IPS-20b (cell line): ENCODE results near the gene PAK6.
A peak's percentile ranks its signal among the peaks of the same experiment; 100 is the strongest.

ENCODE experiments used
- H3K27ac ChIP-seq: one replicate; pipeline ENCODE4 v1.5.1; 2013; ENCODE audit warnings: low read length
- H3K27me3 ChIP-seq: 2 replicates; pipeline ENCODE4 v1.6.1; 2013; ENCODE audit warnings: mild to moderate bottlenecking, low read length, inconsistent platforms; ENCODE audit not compliant: insufficient read depth
- H3K36me3 ChIP-seq: 2 replicates; pipeline ENCODE4 v1.6.1; 2013; ENCODE audit warnings: low read depth, mild to moderate bottlenecking, inconsistent platforms, low read length, moderate library complexity; ENCODE audit not compliant: insufficient read depth
- H3K4me1 ChIP-seq: 2 replicates; pipeline ENCODE4 v1.6.1; 2013; ENCODE audit warnings: mild to moderate bottlenecking, control low read depth, inconsistent platforms, low read length, moderate library complexity; ENCODE audit not compliant: insufficient read depth
- H3K4me3 ChIP-seq: 2 replicates; pipeline ENCODE4 v1.5.1; 2013; ENCODE audit warnings: mild to moderate bottlenecking, low read length, inconsistent platforms
- H3K9ac ChIP-seq: 2 replicates; pipeline ENCODE4 v1.6.1; 2013; ENCODE audit warnings: low read depth, mild to moderate bottlenecking, inconsistent platforms, low read length, moderate library complexity
- H3K9me3 ChIP-seq: 2 replicates; pipeline ENCODE4 v1.6.1; 2013; ENCODE audit warnings: mild to moderate bottlenecking, low read depth, low read length, inconsistent platforms; ENCODE audit not compliant: insufficient read depth

The PAK6 gene

GRCh38 chr15:40322531-40323238, 83.8 kb downstream of the PAK6 start:
- H3K36me3 ChIP-seq: no peaks in the 10 kb centered on the region
- H3K9ac ChIP-seq: no peak overlapping the region
- H3K4me3 ChIP-seq: peak overlapping the region; percentile 62
- peaks cover 44% of the 10 kb centered on the region for H3K27me3 ChIP-seq
- H3K4me1 ChIP-seq: peaks cover 33% of the 10 kb centered on the region
- no peak overlapping the region for H3K27ac ChIP-seq
- H3K9me3 ChIP-seq: no peaks in the 10 kb centered on the region

GRCh38 chr15:40323239-40323952, 84.5 kb downstream of the PAK6 start, which contains the start of gene INAFM2:
INAFM2 (plus strand) TSS chr15:40323692; CDS start chr15:40324056, 364 bp downstream.
- peak within 1 kb of the TSS; percentile 62 for H3K4me3 ChIP-seq
- H3K27ac ChIP-seq: no peak within 1 kb of the TSS
- H3K9me3 ChIP-seq: no peaks in the 10 kb centered on the region
- H3K4me1 ChIP-seq: peaks cover 40% of the 10 kb centered on the region
- peak within 1 kb of the TSS; percentile 8; the same call in 1 of the 2 replicates for H3K9ac ChIP-seq
- H3K36me3 ChIP-seq: no peaks in the 10 kb centered on the region
- H3K27me3 ChIP-seq: peaks cover 44% of the 10 kb centered on the region

GRCh38 chr15:40323953-40324937, 85.4 kb downstream of the PAK6 start:
- H3K27me3 ChIP-seq: peaks cover 44% of the 10 kb centered on the region
- H3K9me3 ChIP-seq: no peaks in the 10 kb centered on the region
- H3K4me1 ChIP-seq: peaks cover 48% of the 10 kb centered on the region
- H3K27ac ChIP-seq: no peak overlapping the region
- peak overlapping the region; percentile 61 for H3K4me3 ChIP-seq
- peak overlapping the region; percentile 8; the same call in 1 of the 2 replicates for H3K9ac ChIP-seq
- H3K36me3 ChIP-seq: no peaks in the 10 kb centered on the region; the same call in 1 of the 2 replicates

GRCh38 chr15:40325188-40325587, 86.3 kb downstream of the PAK6 start:
- peaks cover 51% of the 10 kb centered on the region for H3K4me1 ChIP-seq
- no peaks in the 10 kb centered on the region; the same call in 1 of the 2 replicates for H3K36me3 ChIP-seq
- H3K27me3 ChIP-seq: peaks cover 44% of the 10 kb centered on the region
- H3K4me3 ChIP-seq: peak overlapping the region; percentile 61
- peak overlapping the region; percentile 8; the same call in 1 of the 2 replicates for H3K9ac ChIP-seq
- H3K27ac ChIP-seq: no peak overlapping the region
- no peaks in the 10 kb centered on the region for H3K9me3 ChIP-seq

- peaks cover 44% of the 10 kb centered on the region for H3K27me3 ChIP-seq
- H3K4me3 ChIP-seq: peak overlapping the region; percentile 61; the same call in 1 of the 2 replicates
- H3K36me3 ChIP-seq: no peaks in the 10 kb centered on the region; the same call in 1 of the 2 replicates
- peaks cover 48% of the 10 kb centered on the region for H3K4me1 ChIP-seq
- H3K9ac ChIP-seq: no peak overlapping the region
- no peak overlapping the region for H3K27ac ChIP-seq
- no peaks in the 10 kb centered on the region for H3K9me3 ChIP-seq
Observed at GRCh38 chr15:40325700-40326099, 86.8 kb downstream of the PAK6 start.
